ENCODE data around the gene RBFOX2.

RBFOX2 gene

GRCh38 chr22:35981900-35982299, 46.7 kb downstream of the RBFOX2 start:
- H3K4me3 ChIP-seq (replicated peaks; ENCODE audit: low read depth, low read length): no peak overlapping the region
- DNase-seq (ENCODE audit: extremely low read depth, insufficient read length): no peak
- H3K36me3 ChIP-seq (ENCODE audit: control insufficient read depth, insufficient read depth, low read length): no peaks in the 10 kb centered on the region
- no peak for TF ChIP-seq CTCF (IDR thresholded peaks at IDR 0.05; ENCODE audit: insufficient read depth, low read length, poor library complexity, severe bottlenecking)
- no peaks in the 10 kb centered on the region; the same call in none of the 2 replicates for H3K27me3 ChIP-seq (replicated peaks; ENCODE audit: control insufficient read depth, insufficient read depth, low read length)

GRCh38 chr22:35978889-35979288, 49.7 kb downstream of the RBFOX2 start:
- TF ChIP-seq CTCF (IDR thresholded peaks at IDR 0.05; ENCODE audit: insufficient read depth, low read length, poor library complexity, severe bottlenecking): no peak
- H3K4me3 ChIP-seq (replicated peaks; ENCODE audit: low read depth, low read length): no peak overlapping the region
- no peaks in the 10 kb centered on the region; the same call in 1 of the 2 replicates for H3K27me3 ChIP-seq (replicated peaks; ENCODE audit: control insufficient read depth, insufficient read depth, low read length)
- H3K36me3 ChIP-seq (ENCODE audit: control insufficient read depth, insufficient read depth, low read length): no peaks in the 10 kb centered on the region
- no peak for DNase-seq (ENCODE audit: extremely low read depth, insufficient read length)

GRCh38 chr22:35978201-35978600, 50.4 kb downstream of the RBFOX2 start:
- Histone ChIP-seq H3K27me3 (replicated peaks; ENCODE audit: control insufficient read depth, insufficient read depth, low read length) (no peaks in the 10 kb centered on the region), H3K36me3 (ENCODE audit: control insufficient read depth, insufficient read depth, low read length) (no peaks in the 10 kb centered on the region), H3K4me3 (replicated peaks; ENCODE audit: low read depth, low read length) (no peak overlapping the region)
- no peak for DNase-seq (ENCODE audit: extremely low read depth, insufficient read length)
- no peak for TF ChIP-seq CTCF (IDR thresholded peaks at IDR 0.05; ENCODE audit: insufficient read depth, low read length, poor library complexity, severe bottlenecking)

GRCh38 chr22:35977136-35977535, 51.5 kb downstream of the RBFOX2 start:
- Histone ChIP-seq H3K27me3 (replicated peaks; ENCODE audit: control insufficient read depth, insufficient read depth, low read length) (no peaks in the 10 kb centered on the region), H3K36me3 (ENCODE audit: control insufficient read depth, insufficient read depth, low read length) (no peaks in the 10 kb centered on the region), H3K4me3 (replicated peaks; ENCODE audit: low read depth, low read length) (no peak overlapping the region)
- DNase-seq (ENCODE audit: extremely low read depth, insufficient read length): no peak
- no peak for TF ChIP-seq CTCF (IDR thresholded peaks at IDR 0.05; ENCODE audit: insufficient read depth, low read length, poor library complexity, severe bottlenecking)

GRCh38 chr22:35973388-35973787, 55.2 kb downstream of the RBFOX2 start:
- no peak for DNase-seq (ENCODE audit: extremely low read depth, insufficient read length)
- Histone ChIP-seq H3K27me3 (replicated peaks; ENCODE audit: control insufficient read depth, insufficient read depth, low read length) (no peaks in the 10 kb centered on the region), H3K36me3 (ENCODE audit: control insufficient read depth, insufficient read depth, low read length) (no peaks in the 10 kb centered on the region), H3K4me3 (replicated peaks; ENCODE audit: low read depth, low read length) (no peak overlapping the region)
- TF ChIP-seq CTCF (IDR thresholded peaks at IDR 0.05; ENCODE audit: insufficient read depth, low read length, poor library complexity, severe bottlenecking): no peak

GRCh38 chr22:35972559-35972958, 56.1 kb downstream of the RBFOX2 start:
- no peaks in the 10 kb centered on the region for H3K27me3 ChIP-seq (replicated peaks; ENCODE audit: control insufficient read depth, insufficient read depth, low read length)
- DNase-seq (ENCODE audit: extremely low read depth, insufficient read length): no peak
- H3K36me3 ChIP-seq (ENCODE audit: control insufficient read depth, insufficient read depth, low read length): no peaks in the 10 kb centered on the region
- no peak overlapping the region for H3K4me3 ChIP-seq (replicated peaks; ENCODE audit: low read depth, low read length)
- TF ChIP-seq CTCF (IDR thresholded peaks at IDR 0.05; ENCODE audit: insufficient read depth, low read length, poor library complexity, severe bottlenecking): no peak
